GDM1 (cell line): ENCODE results near the gene BFSP2.
"Not testable (repeated sequence)": the region's sequence is repeated elsewhere in the genome, so short reads cannot be mapped to it uniquely, and the experiment has no call there.

Source experiments
- DNase-seq: peaks from one replicate; lab custom pipeline; 2025; lab: John Stamatoyannopoulos, UW

The BFSP2 gene

DNA sequence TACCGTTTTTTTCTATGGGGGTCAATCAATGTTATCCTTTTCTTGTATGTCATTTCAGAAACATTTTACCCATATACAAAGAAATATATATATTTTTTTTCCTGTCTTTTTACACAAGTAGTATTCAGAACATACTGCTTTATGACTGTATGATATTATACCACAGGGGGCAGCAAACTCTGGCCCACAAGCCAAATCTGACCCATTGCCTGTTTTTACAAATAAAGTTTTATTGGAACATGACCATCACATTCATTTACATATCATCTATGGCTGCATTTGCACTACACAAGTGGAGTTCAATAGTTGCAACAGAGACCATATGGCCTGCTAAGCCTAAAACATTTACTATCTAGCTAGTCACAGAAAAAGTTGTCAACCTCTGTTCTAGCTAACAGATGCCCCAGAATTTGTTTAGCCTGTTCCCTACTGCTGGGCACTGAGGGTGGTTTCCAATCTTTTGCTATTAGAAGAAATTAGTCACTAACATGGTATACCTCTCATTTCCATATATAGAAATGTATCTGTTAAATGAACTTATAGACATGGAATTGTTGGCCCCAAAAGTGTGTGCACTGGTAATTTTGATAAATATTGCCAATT lies 57.7 kb downstream of the BFSP2 start:
- DNase-seq = no peak

DNA sequence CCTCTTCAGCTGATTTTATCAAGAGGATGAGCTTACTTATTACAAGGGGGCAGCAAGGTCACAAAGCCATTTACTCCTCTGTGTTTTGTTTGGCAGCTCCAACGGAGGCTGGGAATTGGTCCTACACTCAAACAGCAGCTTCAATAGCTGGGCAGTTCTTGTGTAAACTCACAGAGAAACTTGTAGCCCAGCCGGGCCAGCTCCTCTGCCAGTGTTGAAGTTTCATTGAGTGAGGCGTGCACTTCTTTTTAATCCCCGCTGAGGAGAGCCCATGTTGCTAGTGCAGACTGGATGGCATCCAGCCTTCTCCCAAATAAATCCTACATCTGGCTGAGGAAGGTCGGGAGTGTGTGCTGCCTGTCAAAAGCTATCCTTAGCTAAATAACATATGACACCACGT lies 59.5 kb downstream of the BFSP2 start:
- DNase-seq = no peak

DNA sequence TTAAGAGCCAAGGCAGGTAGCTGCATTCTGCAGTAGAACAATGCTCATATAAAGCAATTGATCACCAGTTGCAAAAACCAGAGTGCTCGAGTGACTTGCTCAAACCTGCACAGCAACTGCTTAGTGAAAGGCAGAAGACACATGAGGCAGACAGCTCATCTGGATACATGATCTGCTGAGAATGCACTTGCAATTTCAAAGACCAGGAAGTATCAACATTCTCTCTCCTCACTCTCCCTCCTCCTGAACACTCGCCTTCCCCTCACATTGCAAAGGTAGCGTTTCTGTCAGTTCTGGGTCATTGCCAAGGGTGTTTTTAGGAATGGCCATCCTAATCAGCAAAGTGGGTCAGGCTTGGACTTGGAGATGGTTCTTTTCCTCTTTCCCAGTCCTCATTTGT lies 61.0 kb downstream of the BFSP2 start:
- DNase-seq = no peak

DNA sequence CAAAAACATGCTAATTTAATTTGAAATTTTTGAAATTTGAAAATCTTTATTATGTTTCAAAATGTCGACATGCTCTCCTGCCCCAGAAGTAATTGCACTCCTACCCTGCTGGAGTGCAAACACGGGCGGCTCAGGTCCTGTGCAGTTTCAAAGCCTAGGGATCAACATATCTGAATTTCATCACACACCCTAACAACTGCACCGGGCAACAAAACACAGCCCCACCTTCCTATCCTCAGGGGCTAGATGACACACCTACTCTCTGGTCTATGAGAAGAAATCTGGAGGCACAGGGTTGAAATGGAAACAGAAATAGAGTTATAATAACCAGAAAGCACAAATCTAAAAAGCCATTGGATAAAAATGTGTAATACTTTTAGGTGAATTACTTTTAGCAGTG lies 61.4 kb downstream of the BFSP2 start:
- DNase-seq = no peak

DNA sequence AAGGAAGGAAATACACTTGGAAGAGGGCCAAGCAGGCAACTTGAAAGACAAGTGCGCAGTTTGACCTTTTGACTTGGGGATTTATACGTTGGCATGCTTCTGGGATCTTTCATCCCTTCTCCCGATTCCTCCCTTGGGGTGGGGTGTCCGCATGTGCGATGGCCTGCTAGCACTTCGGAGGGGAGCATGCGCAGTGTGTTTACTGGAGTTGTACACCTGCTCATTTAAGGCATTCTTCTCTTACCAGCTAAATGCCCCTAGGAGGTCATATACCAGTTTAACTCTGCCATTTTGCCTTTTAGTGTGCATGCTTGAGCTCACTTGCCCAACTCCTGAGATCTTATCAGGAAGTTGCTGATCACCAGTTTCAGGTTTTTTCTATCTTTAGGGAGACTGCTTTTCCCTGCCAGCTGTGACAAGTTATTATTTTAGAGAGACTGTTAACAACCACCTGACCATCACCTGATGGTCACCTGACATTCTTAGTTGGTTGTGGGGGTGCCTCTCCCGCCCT lies 63.5 kb downstream of the BFSP2 start:
- DNase-seq = no peak

DNA sequence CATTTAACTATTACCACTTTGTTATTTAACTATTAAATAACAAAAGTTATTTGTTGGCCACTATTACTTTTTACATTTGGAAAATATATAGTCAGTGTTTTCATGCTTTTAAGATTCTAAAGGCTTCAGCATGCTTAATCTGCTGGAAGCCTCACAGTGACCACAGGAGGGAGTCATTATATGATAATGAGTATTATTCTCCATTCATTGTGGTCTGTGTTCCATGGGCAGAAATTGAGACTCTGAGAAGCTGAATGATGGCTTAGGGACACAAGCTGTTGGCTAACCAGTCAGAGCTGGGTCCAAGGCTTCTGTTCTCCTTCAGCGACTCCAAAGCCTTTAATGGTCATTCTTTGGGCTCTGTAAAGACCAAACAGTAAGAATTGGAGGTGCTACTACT lies 64.7 kb downstream of the BFSP2 start:
- DNase-seq = no peak

DNA sequence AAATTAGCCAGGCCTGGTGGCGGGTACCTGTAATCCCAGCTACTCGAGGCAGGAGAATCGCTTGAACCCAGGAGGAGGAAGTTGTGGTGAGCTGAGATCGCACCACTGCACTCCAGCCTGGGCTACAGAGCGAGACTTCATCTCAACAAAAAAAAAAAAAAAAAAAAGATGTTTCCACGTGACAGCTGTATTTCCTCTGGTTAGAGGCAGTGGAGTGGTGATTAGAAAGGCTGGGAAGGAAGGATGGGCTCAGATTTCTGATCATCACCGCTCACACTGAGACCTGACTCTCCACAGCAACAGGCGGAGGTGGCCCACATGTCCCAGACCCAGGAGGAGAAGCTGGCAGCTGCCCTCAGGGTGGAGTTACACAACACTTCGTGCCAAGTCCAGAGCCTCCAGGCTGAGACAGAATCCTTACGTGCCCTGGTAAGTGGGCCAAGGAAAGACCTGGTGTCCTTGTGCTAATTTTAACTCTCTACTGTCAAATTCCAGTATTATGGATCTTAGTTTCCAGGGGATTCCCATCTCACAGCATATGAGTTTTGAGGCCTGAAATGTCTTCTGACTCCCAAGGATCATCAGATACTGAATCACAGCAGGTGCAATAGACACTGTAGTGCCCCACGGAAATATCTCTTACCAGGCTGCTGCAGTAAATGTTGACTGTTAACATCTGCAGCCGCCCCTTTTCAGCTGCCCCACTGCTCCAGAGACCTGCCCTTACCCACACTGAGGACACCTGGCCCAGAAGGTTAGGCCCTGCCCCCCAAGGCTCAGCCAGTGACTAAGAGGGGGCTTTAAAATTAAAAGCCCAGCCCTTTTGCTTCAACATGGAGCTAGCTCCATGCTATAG lies 66.9 kb downstream of the BFSP2 start:
- DNase-seq = peak; percentile 6

DNA sequence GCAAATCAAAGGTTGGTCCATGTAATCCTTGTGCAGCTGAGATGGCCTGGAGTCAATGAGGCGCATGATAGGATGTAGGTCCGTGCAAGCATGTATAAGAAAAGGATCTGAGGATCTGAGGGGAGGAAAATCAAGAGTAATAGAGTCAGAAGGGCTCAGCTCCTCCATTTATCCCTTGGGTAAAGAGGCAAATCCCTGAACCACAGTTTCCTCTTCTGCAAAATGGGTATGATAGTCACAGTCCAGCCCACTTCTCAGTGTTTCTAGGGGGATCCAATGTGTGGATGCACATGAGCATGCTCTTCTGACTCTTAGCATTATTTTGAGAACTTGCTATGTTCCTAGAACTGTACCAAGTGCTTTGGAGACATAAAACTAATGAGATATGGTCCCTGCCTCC lies 67.9 kb downstream of the BFSP2 start:
- DNase-seq = no peak

DNA sequence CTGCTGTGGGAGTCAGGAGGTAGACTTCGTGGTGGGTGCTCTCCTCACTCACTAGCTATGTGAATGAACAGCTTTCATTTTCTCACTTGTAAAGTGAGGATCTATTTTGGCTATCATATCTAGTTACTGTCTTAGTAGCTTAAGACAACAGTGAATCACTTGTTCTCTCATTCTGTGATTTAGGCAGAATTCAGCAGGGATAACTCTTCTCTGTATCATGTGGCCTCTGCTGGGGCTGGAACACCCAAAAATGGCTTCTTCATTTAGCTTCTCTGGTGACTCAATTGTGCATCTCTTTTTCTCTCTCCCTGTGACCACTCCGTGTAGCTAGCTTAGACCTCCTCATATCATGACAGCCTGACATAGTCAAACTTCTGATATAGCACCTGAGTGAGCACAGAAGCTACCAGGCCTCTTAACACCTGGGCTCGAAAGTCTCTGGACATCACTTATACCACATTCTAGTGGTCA lies 68.4 kb downstream of the BFSP2 start:
- no peak for DNase-seq

DNA sequence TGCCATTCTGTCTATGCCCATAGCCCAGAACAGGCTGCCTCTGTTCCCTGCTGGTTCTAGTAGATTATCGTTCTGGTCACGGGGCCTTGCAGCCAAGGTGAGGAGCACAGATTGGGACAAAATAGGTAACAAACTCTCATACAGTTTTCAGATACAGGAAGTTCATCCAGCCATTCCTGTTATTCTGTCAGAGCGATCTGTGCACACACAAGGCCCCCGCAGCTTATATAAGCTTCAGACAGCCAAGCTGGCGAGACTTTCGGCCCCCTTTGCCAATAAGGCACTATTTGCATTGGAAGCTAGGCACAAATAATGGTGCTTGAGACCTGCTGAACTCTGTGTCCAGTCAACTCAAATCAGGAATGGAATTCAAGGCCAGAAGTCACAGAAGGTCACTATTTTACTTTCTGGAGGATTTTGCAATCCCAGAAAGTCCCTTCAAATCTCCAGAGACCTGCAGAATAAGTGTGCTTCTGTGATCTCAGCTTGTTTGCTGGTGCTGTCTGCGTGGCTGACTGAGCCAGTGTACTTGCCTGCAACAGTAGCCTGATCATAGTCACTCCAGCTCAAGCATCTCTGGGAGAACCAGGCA lies 69.4 kb downstream of the BFSP2 start:
- no peak for DNase-seq

DNA sequence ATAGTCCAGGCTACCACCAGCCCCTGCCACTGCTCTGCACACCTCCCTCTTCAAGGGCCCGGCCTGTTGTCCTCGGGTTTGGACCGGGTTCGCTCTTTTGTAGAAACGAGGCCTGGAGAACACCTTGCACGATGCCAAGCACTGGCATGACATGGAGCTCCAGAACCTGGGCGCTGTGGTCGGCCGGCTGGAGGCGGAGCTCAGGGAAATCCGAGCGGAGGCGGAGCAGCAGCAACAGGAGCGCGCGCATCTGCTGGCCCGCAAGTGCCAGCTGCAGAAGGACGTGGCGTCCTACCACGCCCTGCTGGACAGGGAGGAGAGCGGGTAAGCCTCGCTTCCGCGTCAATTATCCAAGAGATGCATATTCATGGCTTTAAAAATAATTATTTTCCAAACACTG lies 72.4 kb downstream of the BFSP2 start:
- DNase-seq = no peak

DNA sequence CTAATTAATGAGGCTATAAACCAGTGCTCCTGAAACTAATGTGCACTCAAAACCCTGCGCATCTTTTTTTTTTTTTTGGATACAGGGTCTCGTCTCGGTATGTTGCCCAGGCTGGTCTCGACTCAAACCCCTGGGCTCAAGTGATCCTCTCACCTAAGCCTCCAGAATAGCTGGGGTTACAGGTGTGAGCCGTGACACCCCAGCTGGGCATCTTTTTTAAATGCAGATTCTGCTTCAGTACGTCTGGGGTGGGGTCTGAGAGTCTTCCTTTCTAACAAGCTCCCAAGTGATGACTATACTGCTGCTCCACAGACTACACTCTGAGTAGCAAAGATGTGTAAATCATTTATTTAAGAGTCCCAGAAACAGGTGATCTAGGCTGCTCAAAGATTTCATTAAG lies 73.0 kb downstream of the BFSP2 start:
- DNase-seq = no peak

DNA sequence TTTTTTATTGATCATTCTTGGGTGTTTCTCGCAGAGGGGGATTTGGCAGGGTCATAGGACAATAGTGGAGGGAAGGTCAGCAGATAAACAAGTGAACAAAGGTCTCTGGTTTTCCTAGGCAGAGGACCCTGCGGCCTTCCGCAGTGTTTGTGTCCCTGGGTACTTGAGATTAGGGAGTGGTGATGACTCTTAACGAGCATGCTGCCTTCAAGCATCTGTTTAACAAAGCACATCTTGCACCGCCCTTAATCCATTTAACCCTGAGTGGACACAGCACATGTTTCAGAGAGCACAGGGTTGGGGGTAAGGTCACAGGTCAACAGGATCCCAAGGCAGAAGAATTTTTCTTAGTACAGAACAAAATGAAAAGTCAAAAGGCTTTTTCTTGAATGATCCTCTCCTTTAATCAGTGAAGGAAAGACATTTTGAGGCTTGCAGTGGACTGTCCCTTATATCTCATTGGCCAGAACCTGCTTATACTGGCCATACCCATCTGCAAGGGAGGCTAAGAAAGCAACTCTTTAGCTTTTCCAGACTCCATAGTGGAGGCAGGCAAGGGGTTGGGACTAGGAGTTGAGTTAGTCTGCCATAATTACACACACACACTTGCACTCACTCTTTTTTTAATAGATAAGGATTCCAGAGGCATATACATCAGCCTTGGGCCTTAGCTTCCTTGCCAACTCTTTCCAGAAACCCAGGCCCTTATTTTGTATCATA lies 73.8 kb downstream of the BFSP2 start:
- not testable (repeated sequence) for DNase-seq

DNA sequence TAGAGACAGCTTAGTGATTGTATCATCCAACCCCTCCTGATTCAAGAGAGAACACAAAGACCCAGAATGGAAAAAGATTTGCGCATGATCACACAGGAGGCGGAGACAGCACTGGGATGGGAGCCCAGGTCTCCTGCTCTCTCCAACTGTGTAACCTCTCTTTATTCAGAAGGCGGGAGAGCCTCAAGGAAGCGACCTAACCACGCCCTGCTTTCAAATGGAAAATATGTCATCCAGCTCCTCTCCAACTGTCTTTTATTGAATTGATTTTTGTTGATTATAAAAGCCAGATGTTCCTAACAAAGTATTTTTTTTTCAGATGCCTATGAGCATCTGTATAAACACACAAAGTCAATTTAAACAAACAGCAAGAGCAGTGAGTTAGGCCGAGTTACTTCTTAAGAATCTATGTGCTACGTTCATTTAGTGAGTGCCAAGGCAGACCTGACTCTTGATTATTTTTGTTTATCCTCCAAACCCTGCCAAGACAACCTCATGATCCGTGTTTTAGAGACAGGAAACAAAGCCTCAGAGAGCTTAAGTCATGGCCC lies 74.5 kb downstream of the BFSP2 start:
- no peak for DNase-seq

DNA sequence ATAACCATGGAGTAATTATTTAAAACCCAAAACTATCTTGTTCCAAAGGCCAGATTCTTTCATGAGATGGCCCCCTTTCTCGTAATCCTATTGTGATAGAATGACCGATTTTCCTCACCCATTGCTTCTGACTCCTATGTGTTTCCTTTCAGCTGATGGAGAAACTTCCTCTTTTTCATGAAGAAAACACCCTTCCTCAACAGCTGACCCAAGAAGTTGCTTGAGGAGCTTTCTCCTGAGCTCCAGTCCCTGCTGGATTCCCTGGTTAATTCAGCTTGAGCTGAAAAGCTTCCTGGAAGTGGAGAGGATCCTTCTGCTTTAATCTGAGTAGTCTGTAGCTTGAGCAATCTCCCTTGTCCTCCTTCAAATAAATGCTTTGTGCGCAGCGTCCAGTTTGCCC lies 75.0 kb downstream of the BFSP2 start:
- no peak for DNase-seq

DNA sequence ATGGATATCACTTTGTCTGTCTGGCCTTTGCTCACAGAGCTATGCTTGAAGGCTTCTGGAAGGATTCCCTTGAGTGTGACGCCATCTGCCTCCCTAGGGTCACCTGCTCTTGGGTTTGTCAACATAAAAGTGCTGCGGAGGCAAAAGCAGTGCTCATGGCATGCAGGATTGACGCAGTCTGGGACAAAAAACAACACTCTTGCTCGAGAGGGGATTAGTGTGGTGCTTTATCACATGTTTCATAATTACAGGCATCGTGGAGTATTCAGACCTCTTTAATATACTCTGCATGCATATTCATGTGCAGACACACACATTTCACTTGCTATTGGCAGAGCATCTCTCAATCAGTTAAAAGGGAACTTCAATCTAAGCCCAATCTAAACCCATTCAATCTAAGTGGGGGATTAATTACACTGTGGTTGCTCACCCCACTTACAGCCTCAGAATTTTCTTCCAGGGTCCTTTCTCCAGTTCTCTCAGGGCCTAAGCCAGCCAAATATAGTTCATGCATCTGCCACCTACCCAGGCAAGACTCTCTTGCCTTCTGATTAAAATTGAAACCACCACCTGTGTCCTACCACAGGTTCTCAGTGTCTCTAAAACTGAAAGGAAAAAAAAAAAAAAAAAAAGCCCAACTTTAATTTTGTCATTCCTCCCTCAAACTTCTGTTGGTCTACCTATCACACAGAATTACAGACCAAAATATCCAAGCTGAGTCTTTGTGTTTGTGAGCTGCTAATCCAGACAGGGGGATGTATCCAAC lies 75.6 kb downstream of the BFSP2 start:
- DNase-seq = no peak

DNA sequence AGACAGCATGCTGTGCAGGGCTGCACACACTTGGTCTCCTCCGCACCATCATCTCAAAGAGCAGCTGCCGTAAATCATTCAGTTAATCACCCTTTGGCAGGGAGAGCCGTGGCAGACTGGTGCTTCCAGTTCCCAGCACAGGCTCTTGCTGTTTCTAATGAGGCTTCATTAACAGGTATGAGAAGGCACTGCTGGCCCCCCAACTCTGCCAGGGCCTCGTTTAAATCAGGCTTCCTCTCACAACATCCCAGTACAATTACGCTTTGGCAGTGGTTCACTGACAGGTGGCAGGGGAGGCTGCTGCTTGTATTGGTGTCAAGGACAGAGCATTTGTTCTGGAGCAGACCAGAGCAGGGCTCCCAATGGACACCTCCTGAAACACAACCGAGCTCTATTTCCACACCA lies 77.1 kb downstream of the BFSP2 start:
- no peak for DNase-seq

DNA sequence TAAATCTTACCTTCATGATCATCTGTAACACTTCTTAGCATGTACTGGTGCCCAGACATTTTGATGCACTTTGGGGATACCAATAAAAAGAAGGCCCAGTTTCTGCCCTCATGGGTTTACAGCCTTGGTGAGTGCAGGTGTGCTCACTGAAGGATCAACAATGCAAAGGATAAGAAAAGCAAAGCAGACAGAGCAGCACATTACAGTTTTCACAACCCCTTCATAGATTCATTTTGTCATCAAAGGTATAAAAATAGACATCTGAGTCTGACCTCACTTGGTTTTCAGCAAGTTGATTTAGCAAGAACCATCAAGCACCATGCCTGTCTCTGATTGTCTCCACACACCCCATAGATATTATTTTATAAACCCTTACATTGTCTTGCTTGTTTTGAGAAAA lies 77.6 kb downstream of the BFSP2 start:
- DNase-seq = no peak

DNA sequence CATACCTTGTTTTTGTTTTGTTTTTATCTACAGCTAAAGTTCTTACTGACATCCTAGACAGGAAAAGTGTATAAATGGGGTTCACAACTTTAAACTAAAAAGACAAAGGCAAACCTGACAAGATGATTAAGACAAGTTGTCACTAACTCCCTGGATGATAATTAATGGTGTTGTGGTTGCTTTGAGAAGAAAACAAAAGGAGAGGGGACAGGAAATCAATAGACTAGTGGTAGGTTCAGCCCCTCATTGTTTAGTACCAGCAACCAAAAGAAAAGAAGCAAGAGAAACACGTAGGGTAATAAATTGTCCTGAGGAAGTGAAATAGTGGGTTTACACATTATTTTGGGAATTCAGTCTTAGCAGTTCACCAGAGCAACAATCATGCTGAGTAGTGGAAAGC lies 78.8 kb downstream of the BFSP2 start:
- DNase-seq = no peak

DNA sequence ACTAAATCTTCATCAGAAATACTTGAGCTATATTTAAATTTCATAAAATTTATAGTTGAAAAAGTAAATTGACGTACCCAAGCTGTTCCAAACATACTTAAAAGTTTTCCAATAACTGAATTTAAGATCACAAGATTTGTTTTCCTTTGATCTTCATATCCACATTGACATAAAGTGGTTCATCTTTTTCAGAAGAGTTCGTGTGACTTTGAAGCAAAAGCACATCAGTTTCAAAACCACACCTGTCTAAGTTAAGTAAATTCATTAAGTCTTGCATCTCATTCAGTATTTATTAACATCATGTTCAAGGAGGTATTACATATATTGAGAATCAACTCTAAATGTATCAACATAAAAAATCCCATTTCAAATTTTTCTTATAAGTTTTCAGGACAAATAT lies 79.5 kb downstream of the BFSP2 start:
- DNase-seq = no peak

DNA sequence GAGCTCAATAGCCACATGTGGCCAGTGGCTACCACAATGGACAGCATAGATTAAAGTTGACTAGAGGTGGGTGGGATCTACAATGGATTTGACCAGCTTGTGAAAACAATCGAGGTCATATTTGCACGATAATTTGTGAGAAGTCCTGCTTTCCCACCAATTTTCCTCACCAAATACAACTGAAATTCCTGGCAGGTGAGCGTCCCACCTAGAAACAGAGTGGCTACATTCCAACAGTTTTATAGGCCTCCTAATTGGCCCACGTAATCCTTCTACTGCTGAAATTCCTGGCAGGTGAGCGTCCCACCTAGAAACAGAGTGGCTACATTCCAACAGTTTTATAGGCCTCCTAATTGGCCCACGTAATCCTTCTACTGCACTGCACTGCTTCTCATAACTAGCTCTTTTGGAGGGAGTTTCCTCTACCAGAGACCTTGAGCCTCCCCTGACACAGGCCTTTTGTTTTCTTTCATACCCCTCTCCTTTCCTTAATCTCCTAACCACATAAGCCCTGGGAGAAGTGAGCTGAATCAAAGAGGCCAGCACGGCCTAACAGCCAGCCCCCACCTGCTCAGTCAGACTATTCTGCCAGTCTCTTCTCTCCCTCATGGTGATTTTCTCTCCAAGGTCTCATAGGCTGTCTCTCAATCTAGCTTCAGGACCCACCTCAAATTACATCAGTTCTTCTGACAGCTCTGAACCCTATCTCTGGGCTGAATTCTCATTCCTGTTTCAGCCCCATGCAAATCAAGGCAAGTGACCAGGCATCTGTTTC lies 80.2 kb downstream of the BFSP2 start:
- DNase-seq = no peak
